Fibroblast of lung (primary cell): ENCODE measurements around the gene ENO3. TPM values are rescaled to one million over a fixed set of nuclear protein-coding genes. Genes with fewer than 3 reads are reported as not detected.
A peak's percentile ranks its signal among the peaks of the same experiment; 100 is the strongest.

Source experiments
- DNase-seq, 2 donors: peaks; one replicate each; pipeline versions ENCODE4 v3.0.0 to v3.0.0-alpha.2; 2010; ENCODE audit warnings: low read depth in 2 of 2
- H2AFZ ChIP-seq: 2 replicates; pipeline ENCODE4 v1.5.1; 2012; ENCODE audit warnings: low read length, control low read depth, inconsistent platforms
- H3K27ac ChIP-seq: 2 replicates; pipeline ENCODE4 v1.5.1; 2011; ENCODE audit warnings: low read length, control low read depth; ENCODE audit not compliant: insufficient read depth
- H3K27me3 ChIP-seq: 2 replicates; pipeline ENCODE4 v1.5.1; 2011; ENCODE audit warnings: mild to moderate bottlenecking, low read length; ENCODE audit not compliant: control insufficient read depth, insufficient read depth
- H3K36me3 ChIP-seq: 2 replicates; pipeline ENCODE4 v1.5.1; 2011; ENCODE audit warnings: low read length; ENCODE audit not compliant: control insufficient read depth, insufficient read depth
- H3K4me1 ChIP-seq: 2 replicates; pipeline ENCODE4 v1.5.1; 2011; ENCODE audit warnings: low read length; ENCODE audit not compliant: control insufficient read depth, insufficient read depth; ENCODE audit errors: extremely low read depth
- H3K4me2 ChIP-seq: 2 replicates; pipeline ENCODE4 v1.5.1; 2011; ENCODE audit warnings: low read length, control low read depth; ENCODE audit not compliant: insufficient read depth; ENCODE audit errors: extremely low read depth
- H3K4me3 ChIP-seq, 4 experiments: fragments of 200-600 bp in 1 of 4; sonication (generic) in 1 of 4; replicated peaks in 1 of 4; 2 replicates each; pipeline ENCODE4 v1.5.1; 2011 to 2016; ENCODE audit warnings: low read length in 4 of 4, low read depth in 3 of 4, mild to moderate bottlenecking in 3 of 4, control low read depth in 2 of 4, inconsistent platforms in 1 of 4, mixed read lengths in 1 of 4; ENCODE audit not compliant: insufficient read depth in 1 of 4; ENCODE audit errors: control extremely low read depth in 1 of 4
- H3K79me2 ChIP-seq: 2 replicates; pipeline ENCODE4 v1.5.1; 2012; ENCODE audit warnings: mild to moderate bottlenecking, low read length, inconsistent platforms; ENCODE audit not compliant: control insufficient read depth, insufficient read depth
- H3K9ac ChIP-seq: 2 replicates; pipeline ENCODE4 v1.5.1; 2011; ENCODE audit warnings: mild to moderate bottlenecking, low read length, control low read depth; ENCODE audit not compliant: insufficient read depth
- H3K9me3 ChIP-seq: 2 replicates; pipeline ENCODE4 v1.5.1; 2012; ENCODE audit warnings: low read depth, low read length; ENCODE audit not compliant: control insufficient read depth, insufficient read depth
- H4K20me1 ChIP-seq: 2 replicates; pipeline ENCODE4 v1.5.1; 2011; ENCODE audit warnings: low read length; ENCODE audit not compliant: control insufficient read depth, insufficient read depth; ENCODE audit errors: extremely low read depth
- CTCF ChIP-seq, 2 donors: IDR thresholded peaks in 1 of 2; conservative IDR thresholded peaks in 1 of 2; 1 replicate in 1 of 2; 2 replicates in 1 of 2; pipeline ENCODE4 v1.5.1; 2011 to 2012; ENCODE audit warnings: low read length in 2 of 2, control low read depth in 1 of 2, inconsistent platforms in 1 of 2, low read depth in 1 of 2, mild to moderate bottlenecking in 1 of 2
- EZH2 ChIP-seq: IDR thresholded peaks from 2 replicates; pipeline ENCODE4 v1.5.1; 2012; ENCODE audit warnings: low read length, control low read depth, mild to moderate bottlenecking; ENCODE audit errors: missing control alignments
- polyA plus RNA-seq, 2 donors: library from polyadenylated mRNA; depleted of rRNA in 1 of 2; stranded (reverse) in 1 of 2; unstranded in 1 of 2; fragments of >200 nt; gene quantifications; 2 replicates each; pipeline ENCODE4 v1.2.1, GENCODE V29; 2011 to 2012; ENCODE audit warnings: missing spikeins in 1 of 2
- total RNA-seq: library from RNA; depleted of rRNA; stranded (reverse); fragments of >200 nt; gene quantifications from 2 replicates; pipeline ENCODE4 v1.2.1, GENCODE V29; 2014

The ENO3 gene
- total and polyA plus RNA-seq, 2 donors (not counting 1 experiment from before 2014, with no cell fraction given) = 2.0 to 4.3 TPM

DNA sequence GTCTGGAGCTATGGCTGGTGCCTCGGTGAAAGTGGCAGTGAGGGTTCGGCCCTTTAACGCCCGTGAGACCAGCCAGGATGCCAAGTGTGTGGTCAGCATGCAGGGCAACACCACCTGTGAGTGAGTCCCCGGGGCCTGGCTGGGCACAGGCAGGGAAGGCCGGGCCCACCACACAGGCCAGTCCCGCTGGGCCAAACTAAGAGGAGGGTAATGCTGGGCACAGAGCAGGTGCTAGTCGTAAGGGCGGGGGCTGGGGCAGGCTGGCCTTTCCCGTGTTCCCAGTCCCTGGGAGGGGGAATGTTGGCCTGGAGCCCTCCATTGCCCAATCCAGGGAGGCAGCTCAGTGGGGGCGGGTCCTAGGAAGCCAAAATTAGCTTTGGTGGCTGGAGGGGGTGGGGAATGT is 49.3 kb downstream of the ENO3 start:
- TF ChIP-seq CTCF (conservative IDR thresholded peaks at IDR 0.05 in 1 of 2, IDR thresholded peaks at IDR 0.05 in 1 of 2; ENCODE audit: low read depth in 1 of 2, low read length in 2 of 2) (no peak), EZH2 (no peak)
- Histone ChIP-seq H3K27ac (peak overlapping the region; percentile 12), H3K4me2 (peak overlapping the region; percentile 42), H3K79me2 (peaks cover 29% of the 10 kb centered on the region), H3K9me3 (no peaks in the 10 kb centered on the region), H3K9ac (no peak overlapping the region), H3K36me3 (peaks cover 30% of the 10 kb centered on the region), H3K27me3 (no peaks in the 10 kb centered on the region), H3K4me3 (peak overlapping the region in 3 of 4 experiments; percentile 92 to 95 (median 93)), H4K20me1 (no peaks in the 10 kb centered on the region), H2AFZ (no peak overlapping the region), H3K4me1 (peaks cover 12% of the 10 kb centered on the region)
- no peak for DNase-seq

- no peak overlapping the region for H3K27ac ChIP-seq
- H3K79me2 ChIP-seq = peaks cover 29% of the 10 kb centered on the region
- no peaks in the 10 kb centered on the region for H3K9me3 ChIP-seq
- no peak overlapping the region for H2AFZ ChIP-seq
- no peak for DNase-seq
- no peaks in the 10 kb centered on the region for H3K27me3 ChIP-seq
- peaks cover 35% of the 10 kb centered on the region for H3K36me3 ChIP-seq
- H4K20me1 ChIP-seq = no peaks in the 10 kb centered on the region
- H3K4me3 ChIP-seq = no peak overlapping the region
- no peak overlapping the region for H3K4me2 ChIP-seq
- peaks cover 12% of the 10 kb centered on the region for H3K4me1 ChIP-seq
- TF ChIP-seq CTCF (conservative IDR thresholded peaks at IDR 0.05 in 1 of 2, IDR thresholded peaks at IDR 0.05 in 1 of 2; ENCODE audit: low read depth in 1 of 2, low read length in 2 of 2) (no peak), EZH2 (no peak)
- no peak overlapping the region for H3K9ac ChIP-seq
Observed at GRCh38 chr17:5002121-5002788, 51.3 kb downstream of the ENO3 start.

GRCh38 chr17:5003214-5003867 is 52.4 kb downstream of the ENO3 start:
- Histone ChIP-seq H3K36me3 (peaks cover 42% of the 10 kb centered on the region), H3K4me3 (no peak overlapping the region), H3K9ac (no peak overlapping the region), H3K27me3 (no peaks in the 10 kb centered on the region), H3K27ac (no peak overlapping the region), H3K4me2 (no peak overlapping the region), H2AFZ (no peak overlapping the region), H3K9me3 (no peaks in the 10 kb centered on the region), H3K4me1 (peaks cover 12% of the 10 kb centered on the region), H4K20me1 (no peaks in the 10 kb centered on the region), H3K79me2 (peaks cover 26% of the 10 kb centered on the region)
- TF ChIP-seq CTCF (conservative IDR thresholded peaks at IDR 0.05 in 1 of 2, IDR thresholded peaks at IDR 0.05 in 1 of 2; ENCODE audit: low read depth in 1 of 2, low read length in 2 of 2) (no peak), EZH2 (no peak)
- no peak for DNase-seq

Other genes with a start within 250 kb of the ENO3 start
- gene PELP1, start 247.0 kb upstream of the ENO3 start, total RNA-seq = 16.0 and 16.4 TPM in 2 replicates
- 8.6 and 13.1 TPM in 2 replicates for gene PELP1, start 247.0 kb upstream of the ENO3 start, polyA plus RNA-seq
- gene ARRB2, start 240.5 kb upstream of the ENO3 start, total RNA-seq = 2.8 and 3.3 TPM in 2 replicates
- gene ARRB2, start 240.5 kb upstream of the ENO3 start, polyA plus RNA-seq = 4.6 and 8.3 TPM in 2 replicates
- gene MED11, start 219.7 kb upstream of the ENO3 start, total RNA-seq = 9.2 and 10.8 TPM in 2 replicates
- 29.1 and 29.6 TPM in 2 replicates for gene MED11, start 219.7 kb upstream of the ENO3 start, polyA plus RNA-seq
- gene ZMYND15, start 211.3 kb upstream of the ENO3 start, total RNA-seq = under 0.01 and 0.51 TPM in 2 replicates
- gene ZMYND15, start 211.3 kb upstream of the ENO3 start, polyA plus RNA-seq = 0.05 and 0.11 TPM in 2 replicates
- 0.83 and 4.1 TPM in 2 replicates for gene CXCL16, start 211.2 kb upstream of the ENO3 start, total RNA-seq
- 2.0 and 2.4 TPM in 2 replicates for gene CXCL16, start 211.2 kb upstream of the ENO3 start, polyA plus RNA-seq
- gene TM4SF5, start 179.2 kb upstream of the ENO3 start, total RNA-seq = not detected in 2 replicates
- not detected in 2 replicates for gene TM4SF5, start 179.2 kb upstream of the ENO3 start, polyA plus RNA-seq
- 0.33 and 1.5 TPM in 2 replicates for gene VMO1, start 164.8 kb upstream of the ENO3 start, total RNA-seq
- gene VMO1, start 164.8 kb upstream of the ENO3 start, polyA plus RNA-seq = 0.40 TPM in 1 of 2 replicates, not detected in the other
- gene GLTPD2, start 162.2 kb upstream of the ENO3 start, total RNA-seq = not detected in 2 replicates
- not detected in 2 replicates for gene GLTPD2, start 162.2 kb upstream of the ENO3 start, polyA plus RNA-seq
- 110 and 163 TPM in 2 replicates for gene PSMB6, start 155.0 kb upstream of the ENO3 start, total RNA-seq
- gene PSMB6, start 155.0 kb upstream of the ENO3 start, polyA plus RNA-seq = 184 and 272 TPM in 2 replicates
- 13.6 and 14.9 TPM in 2 replicates for gene PLD2, start 144.0 kb upstream of the ENO3 start, total RNA-seq
- gene PLD2, start 144.0 kb upstream of the ENO3 start, polyA plus RNA-seq = 12.7 and 14.3 TPM in 2 replicates
- gene MINK1, start 117.8 kb upstream of the ENO3 start, total RNA-seq = 15.9 and 28.6 TPM in 2 replicates
- 27.2 and 35.6 TPM in 2 replicates for gene MINK1, start 117.8 kb upstream of the ENO3 start, polyA plus RNA-seq
- 1.8 and 2.3 TPM in 2 replicates for gene C17orf107, start 51.6 kb upstream of the ENO3 start, total RNA-seq
- 0.34 and 0.67 TPM in 2 replicates for gene C17orf107, start 51.6 kb upstream of the ENO3 start, polyA plus RNA-seq
- 0.51 and 0.66 TPM in 2 replicates for gene CHRNE, start 48.0 kb upstream of the ENO3 start, total RNA-seq
- 0.19 and 0.23 TPM in 2 replicates for gene CHRNE, start 48.0 kb upstream of the ENO3 start, polyA plus RNA-seq
- gene GP1BA, start 18.8 kb upstream of the ENO3 start, total RNA-seq = not detected in 2 replicates
- gene GP1BA, start 18.8 kb upstream of the ENO3 start, polyA plus RNA-seq = not detected in 2 replicates
- 50.3 and 59.3 TPM in 2 replicates for gene SLC25A11, start 11.1 kb upstream of the ENO3 start, total RNA-seq
- gene SLC25A11, start 11.1 kb upstream of the ENO3 start, polyA plus RNA-seq = 29.2 and 45.8 TPM in 2 replicates
- 13.6 and 22.8 TPM in 2 replicates for gene RNF167, start 10.9 kb upstream of the ENO3 start, total RNA-seq
- gene RNF167, start 10.9 kb upstream of the ENO3 start, polyA plus RNA-seq = 52.6 and 83.5 TPM in 2 replicates
- gene PFN1, start 2.6 kb upstream of the ENO3 start, total RNA-seq = 258 and 422 TPM in 2 replicates
- gene PFN1, start 2.6 kb upstream of the ENO3 start, polyA plus RNA-seq = 870 and 1,199 TPM in 2 replicates
- 42.9 and 62.8 TPM in 2 replicates for gene SPAG7, start 16.7 kb downstream of the ENO3 start, total RNA-seq
- gene SPAG7, start 16.7 kb downstream of the ENO3 start, polyA plus RNA-seq = 80.8 and 83.0 TPM in 2 replicates
- 8.5 and 18.3 TPM in 2 replicates for gene CAMTA2, start 36.6 kb downstream of the ENO3 start, total RNA-seq
- gene CAMTA2, start 36.6 kb downstream of the ENO3 start, polyA plus RNA-seq = 12.4 and 16.1 TPM in 2 replicates
- gene INCA1, start 46.4 kb downstream of the ENO3 start, total RNA-seq = 0.26 and 0.33 TPM in 2 replicates
- gene INCA1, start 46.4 kb downstream of the ENO3 start, polyA plus RNA-seq = 0.28 and 0.38 TPM in 2 replicates
- 52.4 and 86.0 TPM in 2 replicates for gene KIF1C, start 46.8 kb downstream of the ENO3 start, total RNA-seq
- 68.1 and 70.5 TPM in 2 replicates for gene KIF1C, start 46.8 kb downstream of the ENO3 start, polyA plus RNA-seq
- 0.26 and 0.66 TPM in 2 replicates for gene SLC52A1, start 84.3 kb downstream of the ENO3 start, total RNA-seq
- not detected in 2 replicates for gene SLC52A1, start 84.3 kb downstream of the ENO3 start, polyA plus RNA-seq
- 2.1 and 3.1 TPM in 2 replicates for gene ZFP3, start 127.3 kb downstream of the ENO3 start, total RNA-seq
- 2.2 and 2.6 TPM in 2 replicates for gene ZFP3, start 127.3 kb downstream of the ENO3 start, polyA plus RNA-seq
- 7.2 and 7.3 TPM in 2 replicates for gene ZNF232, start 160.8 kb downstream of the ENO3 start, total RNA-seq
- gene ZNF232, start 160.8 kb downstream of the ENO3 start, polyA plus RNA-seq = 4.2 and 4.6 TPM in 2 replicates
- gene USP6, start 164.9 kb downstream of the ENO3 start, total RNA-seq = not detected in 2 replicates
- 0.01 TPM in 1 of 2 replicates, not detected in the other for gene USP6, start 164.9 kb downstream of the ENO3 start, polyA plus RNA-seq
- 7.7 and 8.3 TPM in 2 replicates for gene ZNF594, start 240.7 kb downstream of the ENO3 start, total RNA-seq
- gene ZNF594, start 240.7 kb downstream of the ENO3 start, polyA plus RNA-seq = 1.7 and 2.9 TPM in 2 replicates